Caco-2 (cell line): ENCODE results near the gene KIF2C. TPM values are rescaled to one million over a fixed set of nuclear protein-coding genes. Genes with fewer than 3 reads are reported as not detected.

Experiments
- BruUV-seq: library from RNA; stranded (reverse); fragments of 400-500 nt; replicated peaks from 2 replicates; lab custom pipeline; 2021; lab: Mats Ljungman, UMichigan
- CTCF ChIA-PET: fragments of 300-600 bp; sonication (Branson Sonifier 250); formaldehyde crosslinking; loops from one replicate; lab custom pipeline; 2022; ENCODE audit warnings: antibody characterized with exemption; lab: Charles Lee
- POLR2A ChIA-PET: fragments of 300-600 bp; sonication (Branson Sonifier 250); formaldehyde crosslinking; loops from one replicate; lab custom pipeline; 2022; ENCODE audit warnings: antibody characterized with exemption; lab: Charles Lee
- DNase-seq, 2 experiments: peaks; one replicate each; pipeline versions ENCODE4 v3.0.0 to v3.0.0-alpha.2; 2020 to 2022
- H3K27me3 ChIP-seq: replicated peaks from 2 replicates; pipeline ENCODE4 v1.6.0; 2011; ENCODE audit warnings: low read length; ENCODE audit not compliant: control insufficient read depth, insufficient read depth
- H3K36me3 ChIP-seq: 2 replicates; pipeline ENCODE4 v1.5.1; 2011; ENCODE audit warnings: low read length; ENCODE audit not compliant: control insufficient read depth, insufficient read depth
- H3K4me1 ChIP-seq: fragments of 250-450 bp; sonication (Bioruptor Pico); 2 replicates; pipeline ENCODE4 v1.5.1; 2020; ENCODE audit warnings: mild to moderate bottlenecking
- H3K4me3 ChIP-seq: 2 replicates; pipeline ENCODE4 v1.5.1; 2011; ENCODE audit warnings: low read depth, mild to moderate bottlenecking, control low read depth, low read length
- H3K9me3 ChIP-seq: fragments of 250-450 bp; sonication (Bioruptor Pico); 2 replicates; pipeline ENCODE4 v1.5.1; 2020; ENCODE audit warnings: mild to moderate bottlenecking, moderate library complexity
- H3K27ac Mint-ChIP-seq: one replicate; pipeline ENCODE4 v1.8.0; 2022; ENCODE audit warnings: mixed read lengths; ENCODE audit not compliant: unreplicated experiment
- H3K27me3 Mint-ChIP-seq: one replicate; pipeline ENCODE4 v1.8.0; 2022; ENCODE audit warnings: mixed read lengths; ENCODE audit not compliant: insufficient read depth, unreplicated experiment
- H3K36me3 Mint-ChIP-seq: one replicate; pipeline ENCODE4 v1.8.0; 2022; ENCODE audit warnings: mild to moderate bottlenecking, mixed read lengths; ENCODE audit not compliant: insufficient read depth, unreplicated experiment
- H3K4me1 Mint-ChIP-seq: one replicate; pipeline ENCODE4 v1.8.0; 2022; ENCODE audit warnings: low read depth, mixed read lengths; ENCODE audit not compliant: unreplicated experiment
- H3K4me3 Mint-ChIP-seq: one replicate; pipeline ENCODE4 v1.8.0; 2022; ENCODE audit warnings: mild to moderate bottlenecking, moderate library complexity, mixed read lengths; ENCODE audit not compliant: unreplicated experiment
- H3K9me3 Mint-ChIP-seq: one replicate; pipeline ENCODE4 v1.8.0; 2022; ENCODE audit warnings: mixed read lengths; ENCODE audit not compliant: unreplicated experiment
- intact Hi-C: fragments of 100-400 bp; cut with micrococcal nuclease; formaldehyde crosslinking; loops from one replicate; pipeline ENCODE4 v1.10.0; 2022; ENCODE audit not compliant: unreplicated experiment
- total RNA-seq: library from RNA; stranded (reverse); gene quantifications from 2 replicates; pipeline ENCODE4 v1.2.3, GENCODE V29; 2022
- TF ChIP-seq, protein P1 (sequence below), 2 experiments: fragments of 200-600 bp in 1 of 2; IDR thresholded peaks; 1 replicate in 1 of 2; 2 replicates in 1 of 2; pipeline versions ENCODE4 v1.5.1 to v1.8.0; 2011 to 2022; ENCODE audit warnings: antibody characterized with exemption in 1 of 2, control low read depth in 1 of 2, inconsistent platforms in 1 of 2, low read depth in 1 of 2, low read length in 1 of 2, mild to moderate bottlenecking in 1 of 2, moderate library complexity in 1 of 2; ENCODE audit not compliant: insufficient read depth in 1 of 2, severe bottlenecking in 1 of 2, unreplicated experiment in 1 of 2

Gene KIF2C
- total RNA-seq, 1 experiment from 2014 or later = 61.0 TPM

DNA sequence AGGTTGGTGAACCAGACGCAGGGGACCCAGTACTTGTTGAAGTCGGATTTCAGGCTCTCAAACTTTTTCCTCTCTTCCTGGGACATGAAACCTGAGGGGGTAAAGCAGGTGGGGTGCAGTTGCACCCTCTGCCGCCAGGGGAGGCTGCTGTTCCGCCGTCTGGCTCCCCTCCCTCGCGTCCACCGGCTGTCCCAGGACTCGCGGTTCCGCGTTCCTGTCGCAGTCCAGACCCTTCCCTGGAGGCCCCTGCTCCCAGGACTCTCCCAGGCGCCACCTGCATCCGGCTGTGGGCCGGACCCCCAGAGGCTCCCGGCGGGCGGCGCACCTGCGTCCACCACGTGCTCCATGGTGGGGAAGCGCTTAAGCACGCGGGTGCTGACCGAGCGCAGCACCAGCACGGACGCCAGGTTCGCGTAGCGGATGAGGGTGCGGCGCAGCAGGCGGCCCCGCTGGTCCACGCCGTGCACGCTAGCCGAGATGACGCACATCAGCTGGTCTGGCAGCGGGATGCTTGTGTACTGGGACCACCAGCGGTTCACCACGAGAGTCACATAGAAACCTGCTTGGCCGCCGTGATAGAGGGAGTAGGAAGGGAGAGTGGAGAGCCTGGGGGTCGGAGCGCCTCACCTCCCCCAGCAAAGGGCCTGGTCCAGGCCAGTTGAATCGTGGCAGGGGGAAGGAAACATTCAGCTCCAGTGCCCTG lies 46.7 kb downstream of the KIF2C start:
- peak in 1 of 2 experiments; percentile 49 for DNase-seq
- H3K36me3 ChIP-seq = no peaks in the 10 kb centered on the region
- CTCF ChIA-PET = no interaction called here
- no peaks in the 10 kb centered on the region for H3K27me3 Mint-ChIP-seq
- intact Hi-C loops = no loop called here
- H3K4me3 Mint-ChIP-seq = no peak overlapping the region
- H3K9me3 ChIP-seq = no peaks in the 10 kb centered on the region
- H3K27me3 ChIP-seq = no peaks in the 10 kb centered on the region
- POLR2A ChIA-PET = interaction anchor here (0.5 to 0.6 kb wide), 2 partner anchors 11 to 517 kb away, joined by 3 to 8 read pairs; partner anchors contain the start of gene RPS8
- no peak overlapping the region for H3K4me3 ChIP-seq
- H3K36me3 Mint-ChIP-seq = peaks cover 17% of the 10 kb centered on the region
- no peaks in the 10 kb centered on the region for H3K9me3 Mint-ChIP-seq
- TF ChIP-seq, protein P1, sequence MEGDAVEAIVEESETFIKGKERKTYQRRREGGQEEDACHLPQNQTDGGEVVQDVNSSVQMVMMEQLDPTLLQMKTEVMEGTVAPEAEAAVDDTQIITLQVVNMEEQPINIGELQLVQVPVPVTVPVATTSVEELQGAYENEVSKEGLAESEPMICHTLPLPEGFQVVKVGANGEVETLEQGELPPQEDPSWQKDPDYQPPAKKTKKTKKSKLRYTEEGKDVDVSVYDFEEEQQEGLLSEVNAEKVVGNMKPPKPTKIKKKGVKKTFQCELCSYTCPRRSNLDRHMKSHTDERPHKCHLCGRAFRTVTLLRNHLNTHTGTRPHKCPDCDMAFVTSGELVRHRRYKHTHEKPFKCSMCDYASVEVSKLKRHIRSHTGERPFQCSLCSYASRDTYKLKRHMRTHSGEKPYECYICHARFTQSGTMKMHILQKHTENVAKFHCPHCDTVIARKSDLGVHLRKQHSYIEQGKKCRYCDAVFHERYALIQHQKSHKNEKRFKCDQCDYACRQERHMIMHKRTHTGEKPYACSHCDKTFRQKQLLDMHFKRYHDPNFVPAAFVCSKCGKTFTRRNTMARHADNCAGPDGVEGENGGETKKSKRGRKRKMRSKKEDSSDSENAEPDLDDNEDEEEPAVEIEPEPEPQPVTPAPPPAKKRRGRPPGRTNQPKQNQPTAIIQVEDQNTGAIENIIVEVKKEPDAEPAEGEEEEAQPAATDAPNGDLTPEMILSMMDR (IDR thresholded peaks at IDR 0.05; ENCODE audit: insufficient read depth in 1 of 2, low read depth in 1 of 2, low read length in 1 of 2, severe bottlenecking in 1 of 2, unreplicated experiment in 1 of 2) = peak; percentile 56 to 57
- no peaks in the 10 kb centered on the region for H3K4me1 ChIP-seq
- H3K27ac Mint-ChIP-seq = no peak overlapping the region
- BruUV-seq = no TSS peak
- H3K4me1 Mint-ChIP-seq = no peaks in the 10 kb centered on the region

DNA sequence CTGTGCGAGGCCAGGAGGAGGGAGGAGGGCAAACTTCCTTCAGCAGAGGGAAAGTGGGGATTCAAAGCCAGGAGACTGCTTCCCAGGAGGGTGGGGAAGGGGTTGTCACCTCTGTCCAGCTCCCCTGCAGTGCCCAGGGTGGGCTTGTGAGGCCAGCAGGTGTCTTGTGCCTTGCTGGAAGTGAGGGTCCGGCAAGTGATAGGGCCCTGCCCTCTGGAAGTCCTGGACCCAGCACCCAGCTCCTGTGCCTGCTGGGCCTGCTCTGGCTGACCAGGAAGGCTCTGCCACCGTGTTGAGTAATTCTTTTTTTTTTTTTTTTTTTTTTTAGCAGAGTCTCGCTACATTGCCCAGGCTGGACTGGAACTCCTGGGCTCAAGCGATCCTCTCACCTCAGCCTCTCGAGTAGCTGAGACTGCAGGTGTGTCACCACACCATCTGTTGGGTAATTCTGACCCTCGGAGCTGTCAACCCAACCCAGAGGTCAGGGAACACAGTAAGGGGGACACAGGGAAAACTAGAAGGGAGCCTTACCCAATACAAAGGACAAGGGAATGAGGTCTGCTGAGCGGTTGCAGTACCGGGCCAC lies 47.3 kb downstream of the KIF2C start:
- no TSS peak for BruUV-seq
- POLR2A ChIA-PET = interaction anchor here (0.5 to 0.6 kb wide), 2 partner anchors 11 to 516 kb away, joined by 3 to 8 read pairs; partner anchors contain the start of gene RPS8
- H3K4me3 Mint-ChIP-seq = no peak overlapping the region

GRCh38 chr1:44787506-44787905 lies 47.9 kb downstream of the KIF2C start:
- no peak overlapping the region for H3K27ac Mint-ChIP-seq
- Histone ChIP-seq H3K9me3 (no peaks in the 10 kb centered on the region), H3K4me1 (no peaks in the 10 kb centered on the region), H3K4me3 (no peak overlapping the region), H3K27me3 (no peaks in the 10 kb centered on the region), H3K36me3 (no peaks in the 10 kb centered on the region)
- POLR2A ChIA-PET = no interaction called here
- H3K9me3 Mint-ChIP-seq = no peaks in the 10 kb centered on the region
- no peak overlapping the region for H3K4me3 Mint-ChIP-seq
- no TSS peak for BruUV-seq
- no peaks in the 10 kb centered on the region for H3K27me3 Mint-ChIP-seq
- no peak for DNase-seq
- peaks cover under 1% of the 10 kb centered on the region for H3K4me1 Mint-ChIP-seq
- peaks cover 5% of the 10 kb centered on the region for H3K36me3 Mint-ChIP-seq
- intact Hi-C loops = no loop called here
- TF ChIP-seq, protein P1 (IDR thresholded peaks at IDR 0.05; ENCODE audit: insufficient read depth in 1 of 2, low read depth in 1 of 2, low read length in 1 of 2, severe bottlenecking in 1 of 2, unreplicated experiment in 1 of 2) = no peak
- CTCF ChIA-PET = no interaction called here

More for the DNA sequence above, 47.3 kb downstream of the KIF2C start:
- intact Hi-C loops = no loop called here
- Mint-ChIP-seq H3K4me1 (no peaks in the 10 kb centered on the region), H3K9me3 (no peaks in the 10 kb centered on the region), H3K36me3 (peaks cover 10% of the 10 kb centered on the region), H3K27ac (no peak overlapping the region), H3K27me3 (no peaks in the 10 kb centered on the region)
- CTCF ChIA-PET = no interaction called here
- H3K9me3 ChIP-seq = no peaks in the 10 kb centered on the region
- H3K27me3 ChIP-seq = no peaks in the 10 kb centered on the region
- TF ChIP-seq, protein P1 (IDR thresholded peaks at IDR 0.05; ENCODE audit: insufficient read depth in 1 of 2, low read depth in 1 of 2, low read length in 1 of 2, severe bottlenecking in 1 of 2, unreplicated experiment in 1 of 2) = no peak
- H3K36me3 ChIP-seq = no peaks in the 10 kb centered on the region
- no peaks in the 10 kb centered on the region for H3K4me1 ChIP-seq
- no peak for DNase-seq
- no peak overlapping the region for H3K4me3 ChIP-seq
